Transverse colon (tissue), 4 donors: ENCODE measurements around the gene PDE4C.

Source experiments
- EP300 ChIP-seq: sonication (generic); formaldehyde crosslinking; IDR thresholded peaks from one replicate; pipeline ENCODE4 v1.6.1; 2017; ENCODE audit warnings: antibody characterized with exemption, low read depth
- POLR2A ChIP-seq: fragments of 450-650 bp; IDR thresholded peaks from one replicate; pipeline ENCODE4 v1.6.1; 2016; ENCODE audit warnings: antibody characterized with exemption, mild to moderate bottlenecking, moderate library complexity
- POLR2AphosphoS5 ChIP-seq, 3 donors: sonication (generic); formaldehyde crosslinking; IDR thresholded peaks; one replicate each; pipeline ENCODE4 v1.6.1; 2016; ENCODE audit warnings: antibody characterized with exemption in 3 of 3
- TF ChIP-seq, protein P1 (sequence below), 5 experiments: fragments of 200-600 bp in 3 of 5; fragments of 450-650 bp in 2 of 5; sonication (generic) in 3 of 5; IDR thresholded peaks; 1 replicate in 2 of 5; 2 replicates in 3 of 5; pipeline ENCODE4 v1.5.1; 2016 to 2017; ENCODE audit warnings: antibody characterized with exemption in 5 of 5, inconsistent platforms in 3 of 5, mild to moderate bottlenecking in 2 of 5, moderate library complexity in 1 of 5

DNA sequence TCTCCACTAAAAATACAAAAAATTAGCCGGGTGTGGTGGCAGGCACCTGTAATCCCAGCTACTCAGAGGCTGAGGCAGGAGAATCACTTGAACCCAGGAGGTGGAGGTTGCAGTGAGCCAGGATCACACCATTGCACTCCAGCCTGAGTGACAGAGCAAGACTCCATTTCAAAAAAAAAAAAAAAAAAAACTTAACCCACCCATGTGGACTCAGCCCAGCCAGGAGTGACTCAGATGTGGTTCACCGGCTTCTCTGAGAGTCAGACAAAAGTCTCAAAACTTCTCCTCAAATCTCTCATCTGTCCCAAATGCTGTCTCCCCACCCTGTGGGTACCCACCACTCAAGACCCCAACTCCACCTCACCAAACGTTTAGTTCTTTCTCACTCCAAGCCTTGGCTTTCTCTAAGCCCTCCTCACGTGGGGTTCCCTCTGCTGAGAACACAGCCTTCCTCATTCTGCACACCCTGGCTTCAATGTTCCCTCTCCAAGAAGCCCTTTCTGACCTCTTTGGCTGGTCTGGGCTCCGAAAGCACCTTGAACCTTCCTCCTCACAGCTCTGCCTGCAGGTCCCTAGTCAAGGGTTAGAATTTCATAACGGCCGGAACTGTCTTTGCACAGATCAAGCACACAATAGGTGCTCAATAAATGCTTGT is 11.3 kb downstream of the PDE4C start:
- TF ChIP-seq POLR2AphosphoS5 (IDR thresholded peaks at IDR 0.05): no peak
- TF ChIP-seq, protein P1, sequence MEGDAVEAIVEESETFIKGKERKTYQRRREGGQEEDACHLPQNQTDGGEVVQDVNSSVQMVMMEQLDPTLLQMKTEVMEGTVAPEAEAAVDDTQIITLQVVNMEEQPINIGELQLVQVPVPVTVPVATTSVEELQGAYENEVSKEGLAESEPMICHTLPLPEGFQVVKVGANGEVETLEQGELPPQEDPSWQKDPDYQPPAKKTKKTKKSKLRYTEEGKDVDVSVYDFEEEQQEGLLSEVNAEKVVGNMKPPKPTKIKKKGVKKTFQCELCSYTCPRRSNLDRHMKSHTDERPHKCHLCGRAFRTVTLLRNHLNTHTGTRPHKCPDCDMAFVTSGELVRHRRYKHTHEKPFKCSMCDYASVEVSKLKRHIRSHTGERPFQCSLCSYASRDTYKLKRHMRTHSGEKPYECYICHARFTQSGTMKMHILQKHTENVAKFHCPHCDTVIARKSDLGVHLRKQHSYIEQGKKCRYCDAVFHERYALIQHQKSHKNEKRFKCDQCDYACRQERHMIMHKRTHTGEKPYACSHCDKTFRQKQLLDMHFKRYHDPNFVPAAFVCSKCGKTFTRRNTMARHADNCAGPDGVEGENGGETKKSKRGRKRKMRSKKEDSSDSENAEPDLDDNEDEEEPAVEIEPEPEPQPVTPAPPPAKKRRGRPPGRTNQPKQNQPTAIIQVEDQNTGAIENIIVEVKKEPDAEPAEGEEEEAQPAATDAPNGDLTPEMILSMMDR (IDR thresholded peaks at IDR 0.05): no peak
- TF ChIP-seq POLR2A: no peak
- TF ChIP-seq EP300: no peak
